HG03103 (cell line): Measurements from ENCODE around the gene NRSN1.

Experiments used
- ATAC-seq: cut with Tn5 transposase; IDR thresholded peaks from one replicate; pipeline ENCODE4 v1.9.1; 2021; ENCODE audit warnings: low read depth; ENCODE audit not compliant: unreplicated experiment

NRSN1 gene

GRCh38 chr6:24125980-24126379 lies at the start of gene NRSN1:
TSS of gene NRSN1 (plus strand) at chr6:24126215. CDS start at chr6:24134328, 8,113 bp downstream.
- ATAC-seq = no peak

GRCh38 chr6:24078200-24078599 lies 47.8 kb upstream of the NRSN1 start:
- no peak for ATAC-seq

GRCh38 chr6:24079076-24079475 lies 46.9 kb upstream of the NRSN1 start:
- no peak for ATAC-seq

GRCh38 chr6:24080711-24081110 lies 45.3 kb upstream of the NRSN1 start:
- ATAC-seq = no peak

- ATAC-seq = no peak
These were observed 36.3 kb upstream of the NRSN1 start for GRCh38 chr6:24089736-24090135.

GRCh38 chr6:24092407-24092806 lies 33.6 kb upstream of the NRSN1 start:
- ATAC-seq = no peak

- no peak for ATAC-seq
These were observed 32.6 kb upstream of the NRSN1 start for GRCh38 chr6:24093381-24093780.

- no peak for ATAC-seq
These were observed 26.8 kb upstream of the NRSN1 start for GRCh38 chr6:24099181-24099580.

- no peak for ATAC-seq
These were observed 25.8 kb upstream of the NRSN1 start for GRCh38 chr6:24100024-24100769.

- ATAC-seq = no peak
These were observed 25.3 kb upstream of the NRSN1 start for GRCh38 chr6:24100770-24101155.

GRCh38 chr6:24105191-24105590 lies 20.8 kb upstream of the NRSN1 start:
- no peak for ATAC-seq

GRCh38 chr6:24106291-24106690 lies 19.7 kb upstream of the NRSN1 start:
- no peak for ATAC-seq

GRCh38 chr6:24107294-24107693 lies 18.7 kb upstream of the NRSN1 start:
- no peak for ATAC-seq

GRCh38 chr6:24108056-24108455 lies 18.0 kb upstream of the NRSN1 start:
- ATAC-seq = no peak

- ATAC-seq = no peak
These were observed 15.6 kb upstream of the NRSN1 start for GRCh38 chr6:24110417-24110816.

GRCh38 chr6:24113891-24114290 lies 12.1 kb upstream of the NRSN1 start:
- no peak for ATAC-seq

GRCh38 chr6:24117021-24117420 lies 9.0 kb upstream of the NRSN1 start:
- ATAC-seq = no peak

GRCh38 chr6:24122139-24122538 lies 3.9 kb upstream of the NRSN1 start:
- ATAC-seq = no peak

- no peak for ATAC-seq
These were observed 674 bp downstream of the NRSN1 start for GRCh38 chr6:24126586-24127192.

- no peak for ATAC-seq
These were observed 1.3 kb downstream of the NRSN1 start for GRCh38 chr6:24127316-24127715.

GRCh38 chr6:24131751-24132150 lies 5.7 kb downstream of the NRSN1 start:
- ATAC-seq = no peak

- ATAC-seq = no peak
These were observed 13.1 kb downstream of the NRSN1 start for GRCh38 chr6:24139080-24139479.
